GM12878 (cell line): ENCODE measurements around the gene DAZAP2.

ENCODE experiments used
- ATF2 ChIP-seq: IDR thresholded peaks from 2 replicates; pipeline ENCODE4 v1.6.1; 2012; ENCODE audit warnings: low read length, inconsistent platforms
- ATF3 ChIP-seq: IDR thresholded peaks from 2 replicates; pipeline ENCODE4 v1.6.1; 2011; ENCODE audit warnings: low read depth, mild to moderate bottlenecking, low read length, moderate library complexity, borderline replicate concordance; ENCODE audit errors: extremely low read depth
- CHD1 ChIP-seq: IDR thresholded peaks from 2 replicates; pipeline ENCODE4 v1.6.1; 2012; ENCODE audit warnings: low read depth, low read length, improper control_type of control experiment
- CTCF ChIP-seq, 3 experiments: IDR thresholded peaks in 2 of 3; conservative IDR thresholded peaks in 1 of 3; 2 replicates each; pipeline ENCODE4 v1.5.1; 2011; ENCODE audit warnings: low read depth in 3 of 3, low read length in 3 of 3, mild to moderate bottlenecking in 3 of 3, control low read depth in 2 of 3, moderate library complexity in 2 of 3, inconsistent platforms in 1 of 3, mixed read lengths in 1 of 3; ENCODE audit not compliant: control insufficient read depth in 2 of 3, insufficient read depth in 1 of 3; ENCODE audit errors: extremely low read depth in 1 of 3
- IKZF2 ChIP-seq, 2 experiments: fragments of 450-650 bp; IDR thresholded peaks; 2 replicates each; pipeline ENCODE4 v1.6.1; 2017; ENCODE audit warnings: mild to moderate bottlenecking in 2 of 2, moderate library complexity in 2 of 2
- NFXL1 ChIP-seq: fragments of 450-650 bp; IDR thresholded peaks from 2 replicates; pipeline ENCODE4 v1.6.1; 2017; ENCODE audit warnings: antibody characterized with exemption, mild to moderate bottlenecking, borderline replicate concordance
- POLR2A ChIP-seq: IDR thresholded peaks from 2 replicates; pipeline ENCODE4 v1.6.1; 2011; ENCODE audit warnings: low read depth, mild to moderate bottlenecking, low read length
- POLR2AphosphoS2 ChIP-seq: IDR thresholded peaks from 2 replicates; pipeline ENCODE4 v1.6.1; 2011; ENCODE audit warnings: low read depth, mild to moderate bottlenecking, low read length, improper control_type of control experiment, moderate library complexity
- RELA ChIP-seq: fragments of 450-650 bp; IDR thresholded peaks from 2 replicates; pipeline ENCODE4 v1.8.0; 2014; ENCODE audit warnings: borderline replicate concordance; ENCODE audit not compliant: partially characterized antibody
- SPI1 ChIP-seq: IDR thresholded peaks from 2 replicates; pipeline ENCODE4 v1.6.1; 2011; ENCODE audit warnings: low read depth, mild to moderate bottlenecking, low read length, moderate library complexity, borderline replicate concordance; ENCODE audit not compliant: insufficient read depth
- SREBF2 ChIP-seq: IDR thresholded peaks from 2 replicates; pipeline ENCODE4 v1.6.1; 2012; ENCODE audit warnings: mild to moderate bottlenecking, low read length
- USF2 ChIP-seq: IDR thresholded peaks from 2 replicates; pipeline ENCODE4 v1.6.1; 2011; ENCODE audit warnings: low read depth, low read length, improper control_type of control experiment, borderline replicate concordance
- ZBTB40 ChIP-seq: fragments of 450-650 bp; IDR thresholded peaks from 2 replicates; pipeline ENCODE4 v1.6.1; 2016; ENCODE audit warnings: mild to moderate bottlenecking, moderate library complexity, borderline replicate concordance
- ZSCAN29 ChIP-seq: fragments of 450-650 bp; IDR thresholded peaks from 2 replicates; pipeline ENCODE4 v1.6.1; 2017; ENCODE audit warnings: mild to moderate bottlenecking, moderate library complexity

GRCh38 chr12:51205350-51205749, 33.3 kb upstream of the DAZAP2 start:
- no peak for TF ChIP-seq POLR2A
- no peak for TF ChIP-seq POLR2AphosphoS2
- TF ChIP-seq CTCF (IDR thresholded peaks at IDR 0.05 in 2 of 3, conservative IDR thresholded peaks at IDR 0.05 in 1 of 3; ENCODE audit: control insufficient read depth in 2 of 3, extremely low read depth in 1 of 3, insufficient read depth in 1 of 3, low read depth in 3 of 3, low read length in 3 of 3), result no peak
- no peak for TF ChIP-seq SREBF2
- no peak for TF ChIP-seq SPI1
- no peak for TF ChIP-seq ZBTB40
- no peak for TF ChIP-seq ZSCAN29
- TF ChIP-seq RELA, result no peak
- TF ChIP-seq IKZF2 (IDR thresholded peaks at IDR 0.05), result no peak
- TF ChIP-seq CHD1, result no peak
- TF ChIP-seq NFXL1, result no peak
- no peak for TF ChIP-seq ATF3
- no peak for TF ChIP-seq ATF2
- TF ChIP-seq USF2, result no peak
